Measurements from ENCODE around the gene TMEM40.
"Not testable (repeated sequence)": the region's sequence is repeated elsewhere in the genome, so short reads cannot be mapped to it uniquely, and the experiment has no call there.

TMEM40 gene

GRCh38 chr3:12705981-12706380, 53.1 kb downstream of the TMEM40 start:
- no peak overlapping the region for H3K4me3 Mint-ChIP-seq
- H3K4me1 Mint-ChIP-seq (ENCODE audit: low read depth): no peaks in the 10 kb centered on the region
- no peaks in the 10 kb centered on the region for H3K36me3 Mint-ChIP-seq (ENCODE audit: low read depth)
- DNase-seq: no peak
- no peak overlapping the region for H3K27ac Mint-ChIP-seq
- peaks cover 5% of the 10 kb centered on the region for H3K27me3 Mint-ChIP-seq
- no peaks in the 10 kb centered on the region for H3K9me3 Mint-ChIP-seq

GRCh38 chr3:12705374-12705926, 53.6 kb downstream of the TMEM40 start:
- H3K36me3 Mint-ChIP-seq (ENCODE audit: low read depth): no peaks in the 10 kb centered on the region
- H3K27ac Mint-ChIP-seq: no peak overlapping the region
- no peaks in the 10 kb centered on the region for H3K4me1 Mint-ChIP-seq (ENCODE audit: low read depth)
- no peak overlapping the region for H3K4me3 Mint-ChIP-seq
- DNase-seq: no peak
- H3K9me3 Mint-ChIP-seq: no peaks in the 10 kb centered on the region
- peaks cover 5% of the 10 kb centered on the region for H3K27me3 Mint-ChIP-seq

- Mint-ChIP-seq H3K36me3 (ENCODE audit: low read depth) (no peaks in the 10 kb centered on the region), H3K4me1 (ENCODE audit: low read depth) (no peaks in the 10 kb centered on the region)
These were observed 56.6 kb downstream of the TMEM40 start for GRCh38 chr3:12702501-12702900.

GRCh38 chr3:12701601-12702000, 57.5 kb downstream of the TMEM40 start:
- not testable (repeated sequence) for H3K27ac Mint-ChIP-seq; H3K9me3 Mint-ChIP-seq; H3K4me3 Mint-ChIP-seq; DNase-seq; H3K27me3 Mint-ChIP-seq; H3K36me3 Mint-ChIP-seq (ENCODE audit: low read depth); H3K4me1 Mint-ChIP-seq (ENCODE audit: low read depth)

More at GRCh38 chr3:12702501-12702900, 56.6 kb downstream of the TMEM40 start:
- Mint-ChIP-seq H3K27me3 (peaks cover 5% of the 10 kb centered on the region), H3K9me3 (no peaks in the 10 kb centered on the region), H3K27ac (no peak overlapping the region), H3K4me3 (no peak overlapping the region)
- no peak for DNase-seq

- no peaks in the 10 kb centered on the region for H3K36me3 Mint-ChIP-seq (ENCODE audit: low read depth)
- H3K27ac Mint-ChIP-seq: no peak overlapping the region
- no peak overlapping the region for H3K4me3 Mint-ChIP-seq
- H3K27me3 Mint-ChIP-seq: no peaks in the 10 kb centered on the region
- no peaks in the 10 kb centered on the region for H3K9me3 Mint-ChIP-seq
- no peaks in the 10 kb centered on the region for H3K4me1 Mint-ChIP-seq (ENCODE audit: low read depth)
- DNase-seq: no peak
These were observed 58.3 kb downstream of the TMEM40 start for GRCh38 chr3:12700800-12701199.

- H3K9me3 Mint-ChIP-seq: no peaks in the 10 kb centered on the region
- no peaks in the 10 kb centered on the region for H3K4me1 Mint-ChIP-seq (ENCODE audit: low read depth)
- no peaks in the 10 kb centered on the region for H3K27me3 Mint-ChIP-seq
- no peak overlapping the region for H3K4me3 Mint-ChIP-seq
- H3K27ac Mint-ChIP-seq: no peak overlapping the region
- DNase-seq: no peak
- no peaks in the 10 kb centered on the region for H3K36me3 Mint-ChIP-seq (ENCODE audit: low read depth)
These were observed 63.1 kb downstream of the TMEM40 start for GRCh38 chr3:12695916-12696315.

GRCh38 chr3:12695112-12695511, 63.9 kb downstream of the TMEM40 start:
- Mint-ChIP-seq H3K9me3 (no peaks in the 10 kb centered on the region), H3K4me3 (no peak overlapping the region), H3K4me1 (ENCODE audit: low read depth) (no peaks in the 10 kb centered on the region), H3K27me3 (no peaks in the 10 kb centered on the region), H3K27ac (no peak overlapping the region), H3K36me3 (ENCODE audit: low read depth) (no peaks in the 10 kb centered on the region)
- DNase-seq: no peak

- Mint-ChIP-seq H3K9me3 (no peaks in the 10 kb centered on the region), H3K36me3 (ENCODE audit: low read depth) (no peaks in the 10 kb centered on the region), H3K4me3 (no peak overlapping the region), H3K27ac (no peak overlapping the region), H3K27me3 (peaks cover 8% of the 10 kb centered on the region), H3K4me1 (ENCODE audit: low read depth) (no peaks in the 10 kb centered on the region)
- DNase-seq: no peak
These were observed 66.6 kb downstream of the TMEM40 start for GRCh38 chr3:12692444-12692843.

GRCh38 chr3:12689997-12690711, 68.9 kb downstream of the TMEM40 start:
- no peaks in the 10 kb centered on the region for H3K4me1 Mint-ChIP-seq (ENCODE audit: low read depth)
- H3K4me3 Mint-ChIP-seq: no peak overlapping the region
- DNase-seq: no peak

GRCh38 chr3:12687948-12688347, 71.1 kb downstream of the TMEM40 start:
- no peak overlapping the region for H3K27ac Mint-ChIP-seq
- H3K9me3 Mint-ChIP-seq: no peaks in the 10 kb centered on the region
- peaks cover 8% of the 10 kb centered on the region for H3K27me3 Mint-ChIP-seq
- no peaks in the 10 kb centered on the region for H3K4me1 Mint-ChIP-seq (ENCODE audit: low read depth)
- no peak for DNase-seq
- H3K4me3 Mint-ChIP-seq: no peak overlapping the region
- H3K36me3 Mint-ChIP-seq (ENCODE audit: low read depth): no peaks in the 10 kb centered on the region

More at GRCh38 chr3:12689997-12690711, 68.9 kb downstream of the TMEM40 start:
- H3K36me3 Mint-ChIP-seq (ENCODE audit: low read depth): no peaks in the 10 kb centered on the region
- H3K27me3 Mint-ChIP-seq: peaks cover 8% of the 10 kb centered on the region
- H3K27ac Mint-ChIP-seq: no peak overlapping the region
- no peaks in the 10 kb centered on the region for H3K9me3 Mint-ChIP-seq

GRCh38 chr3:12686096-12686495, 73.0 kb downstream of the TMEM40 start:
- H3K36me3 Mint-ChIP-seq (ENCODE audit: low read depth): no peaks in the 10 kb centered on the region

More at GRCh38 chr3:12686096-12686495, 73.0 kb downstream of the TMEM40 start:
- H3K4me1 Mint-ChIP-seq (ENCODE audit: low read depth): peaks cover 11% of the 10 kb centered on the region
- no peak for DNase-seq
- no peaks in the 10 kb centered on the region for H3K9me3 Mint-ChIP-seq
- no peak overlapping the region for H3K4me3 Mint-ChIP-seq
- no peak overlapping the region for H3K27ac Mint-ChIP-seq
- peaks cover 8% of the 10 kb centered on the region for H3K27me3 Mint-ChIP-seq
